Astrocyte (in vitro differentiated cells and primary cell): ENCODE results near the gene PPM1F. TPM values are rescaled to one million over a fixed set of nuclear protein-coding genes. Genes with fewer than 3 reads are reported as not detected.

Source experiments
- DNase-seq: peaks from one replicate; pipeline ENCODE4 v3.0.0-alpha.2; 2010; ENCODE audit warnings: low read depth
- FAIRE-seq: peaks from 2 replicates; lab custom pipeline; 2011; peaks lifted over from hg19 to GRCh38; lab: Jason Lieb, UNC
- H2AFZ ChIP-seq: 2 replicates; pipeline ENCODE4 v1.6.0; 2012; ENCODE audit warnings: low read depth, low read length, inconsistent platforms
- H3K27ac ChIP-seq: 2 replicates; pipeline ENCODE4 v1.5.1; 2011; ENCODE audit warnings: low read depth, low read length, inconsistent platforms
- H3K27me3 ChIP-seq: 2 replicates; pipeline ENCODE4 v1.6.0; 2011; ENCODE audit warnings: low read length, inconsistent platforms; ENCODE audit not compliant: insufficient read depth
- H3K36me3 ChIP-seq: 2 replicates; pipeline ENCODE4 v1.5.1; 2011; ENCODE audit warnings: low read length, inconsistent platforms; ENCODE audit not compliant: insufficient read depth
- H3K4me1 ChIP-seq: 2 replicates; pipeline ENCODE4 v1.5.1; 2011; ENCODE audit warnings: low read length, inconsistent platforms; ENCODE audit not compliant: insufficient read depth
- H3K4me2 ChIP-seq: 2 replicates; pipeline ENCODE4 v1.6.0; 2012; ENCODE audit warnings: low read length, inconsistent platforms
- H3K4me3 ChIP-seq: 2 replicates; pipeline ENCODE4 v1.5.1; 2011; ENCODE audit warnings: low read depth, mild to moderate bottlenecking, low read length, inconsistent platforms; ENCODE audit not compliant: insufficient read depth
- H3K79me2 ChIP-seq: 2 replicates; pipeline ENCODE4 v1.6.0; 2012; ENCODE audit warnings: mild to moderate bottlenecking, low read length, inconsistent platforms; ENCODE audit not compliant: insufficient read depth
- H3K9ac ChIP-seq: 2 replicates; pipeline ENCODE4 v1.6.0; 2012; ENCODE audit warnings: mild to moderate bottlenecking, low read length, inconsistent platforms
- H3K9me3 ChIP-seq: 2 replicates; pipeline ENCODE4 v1.5.1; 2012; ENCODE audit warnings: low read depth, mild to moderate bottlenecking, low read length, inconsistent platforms; ENCODE audit not compliant: insufficient read depth
- H4K20me1 ChIP-seq: 2 replicates; pipeline ENCODE4 v1.6.0; 2012; ENCODE audit warnings: low read length, inconsistent platforms; ENCODE audit not compliant: insufficient read depth
- H3K27ac Mint-ChIP-seq: one replicate; pipeline ENCODE4 v1.8.0; 2021; ENCODE audit warnings: mild to moderate bottlenecking, mixed read lengths; ENCODE audit not compliant: unreplicated experiment
- H3K27me3 Mint-ChIP-seq: one replicate; pipeline ENCODE4 v1.8.0; 2021; ENCODE audit warnings: low read depth, mixed read lengths; ENCODE audit not compliant: unreplicated experiment
- H3K36me3 Mint-ChIP-seq: one replicate; pipeline ENCODE4 v1.8.0; 2021; ENCODE audit warnings: low read depth, mixed read lengths; ENCODE audit not compliant: unreplicated experiment
- H3K4me1 Mint-ChIP-seq: one replicate; pipeline ENCODE4 v1.8.0; 2021; ENCODE audit warnings: low read depth, mixed read lengths; ENCODE audit not compliant: unreplicated experiment
- H3K4me3 Mint-ChIP-seq: one replicate; pipeline ENCODE4 v1.8.0; 2021; ENCODE audit warnings: mild to moderate bottlenecking, moderate library complexity, mixed read lengths; ENCODE audit not compliant: unreplicated experiment
- H3K9me3 Mint-ChIP-seq: one replicate; pipeline ENCODE4 v1.8.0; 2021; ENCODE audit warnings: mild to moderate bottlenecking, mixed read lengths; ENCODE audit not compliant: unreplicated experiment
- CTCF ChIP-seq: IDR thresholded peaks from 2 replicates; pipeline ENCODE4 v1.5.1; 2011; ENCODE audit warnings: low read depth, mild to moderate bottlenecking, inconsistent platforms, low read length, moderate library complexity; ENCODE audit not compliant: insufficient read depth
- EZH2 ChIP-seq: IDR thresholded peaks from 2 replicates; pipeline ENCODE4 v1.6.1; 2012; ENCODE audit warnings: mild to moderate bottlenecking, low read length, inconsistent platforms; ENCODE audit not compliant: insufficient read depth
- total RNA-seq: library from RNA; stranded (reverse); gene quantifications from 2 replicates; pipeline ENCODE4 v1.2.1, GENCODE V29; 2021

The PPM1F gene
- total RNA-seq, 1 donor from 2014 or later, result 27.9 TPM

GRCh38 chr22:21922370-21923162 lies 30.1 kb downstream of the PPM1F start:
- Mint-ChIP-seq H3K27me3 (no peaks in the 10 kb centered on the region), H3K27ac (no peak overlapping the region), H3K4me3 (no peak overlapping the region), H3K4me1 (no peaks in the 10 kb centered on the region), H3K9me3 (no peaks in the 10 kb centered on the region), H3K36me3 (peaks cover 3% of the 10 kb centered on the region)
- Histone ChIP-seq H3K36me3 (no peaks in the 10 kb centered on the region), H3K27ac (no peak overlapping the region), H3K4me1 (no peaks in the 10 kb centered on the region), H3K9me3 (no peaks in the 10 kb centered on the region), H3K4me3 (no peak overlapping the region), H3K4me2 (no peak overlapping the region), H3K9ac (no peak overlapping the region), H4K20me1 (peaks cover 16% of the 10 kb centered on the region), H3K79me2 (no peaks in the 10 kb centered on the region), H3K27me3 (no peaks in the 10 kb centered on the region), H2AFZ (no peak overlapping the region)
- TF ChIP-seq EZH2, result no peak
- no peak for TF ChIP-seq CTCF
- FAIRE-seq, result no peak
- DNase-seq, result no peak

GRCh38 chr22:21921729-21922128 lies 30.9 kb downstream of the PPM1F start:
- Histone ChIP-seq H2AFZ (no peak overlapping the region), H3K4me1 (no peaks in the 10 kb centered on the region), H3K9me3 (no peaks in the 10 kb centered on the region), H3K36me3 (no peaks in the 10 kb centered on the region), H3K4me2 (no peak overlapping the region), H3K4me3 (no peak overlapping the region), H3K79me2 (no peaks in the 10 kb centered on the region), H3K9ac (no peak overlapping the region), H4K20me1 (peaks cover 8% of the 10 kb centered on the region), H3K27ac (no peak overlapping the region), H3K27me3 (no peaks in the 10 kb centered on the region)
- no peaks in the 10 kb centered on the region for H3K27me3 Mint-ChIP-seq
- no peaks in the 10 kb centered on the region for H3K9me3 Mint-ChIP-seq
- H3K27ac Mint-ChIP-seq, result no peak overlapping the region
- no peak for TF ChIP-seq EZH2
- TF ChIP-seq CTCF, result no peak
- H3K4me3 Mint-ChIP-seq, result no peak overlapping the region
- H3K36me3 Mint-ChIP-seq, result peaks cover 3% of the 10 kb centered on the region
- DNase-seq (no peak), FAIRE-seq (no peak)
- H3K4me1 Mint-ChIP-seq, result peaks cover 4% of the 10 kb centered on the region

GRCh38 chr22:21921184-21921721 lies 31.4 kb downstream of the PPM1F start:
- no peaks in the 10 kb centered on the region for H3K9me3 Mint-ChIP-seq
- H3K9ac ChIP-seq, result no peak overlapping the region

More at GRCh38 chr22:21921184-21921721, 31.4 kb downstream of the PPM1F start:
- DNase-seq (no peak), FAIRE-seq (no peak)
- Histone ChIP-seq H3K4me2 (no peak overlapping the region), H4K20me1 (peaks cover 4% of the 10 kb centered on the region), H3K79me2 (no peaks in the 10 kb centered on the region), H3K9me3 (no peaks in the 10 kb centered on the region), H3K27me3 (no peaks in the 10 kb centered on the region), H3K36me3 (no peaks in the 10 kb centered on the region), H2AFZ (no peak overlapping the region), H3K27ac (no peak overlapping the region), H3K4me1 (no peaks in the 10 kb centered on the region), H3K4me3 (no peak overlapping the region)
- H3K4me3 Mint-ChIP-seq, result no peak overlapping the region
- H3K36me3 Mint-ChIP-seq, result peaks cover 3% of the 10 kb centered on the region
- TF ChIP-seq CTCF (no peak), EZH2 (no peak)
- H3K27me3 Mint-ChIP-seq, result no peaks in the 10 kb centered on the region
- no peak overlapping the region for H3K27ac Mint-ChIP-seq
- H3K4me1 Mint-ChIP-seq, result peaks cover 4% of the 10 kb centered on the region
